A673 (cell line): ENCODE results near the gene PTGER1.

ENCODE experiments used
- CTCF ChIP-seq: fragments of 300-800, 200-600 bp; sonication (generic); conservative IDR thresholded peaks from 2 replicates; pipeline ENCODE4 v1.5.1; 2017; ENCODE audit warnings: low read depth, mild to moderate bottlenecking, antibody characterized with exemption, low read length, moderate library complexity, mixed read lengths
- EZH2 ChIP-seq: fragments of 200-600 bp; sonication (generic); IDR thresholded peaks from 2 replicates; pipeline ENCODE4 v1.6.1; 2017; ENCODE audit warnings: borderline replicate concordance, low read depth, mild to moderate bottlenecking, mixed read lengths, antibody characterized with exemption, low read length; ENCODE audit not compliant: poor library complexity, severe bottlenecking

GRCh38 chr19:14430712-14431111, 44.4 kb downstream of the PTGER1 start:
- TF ChIP-seq CTCF (no peak), EZH2 (no peak)
